ENCODE data around the gene TGM1. TPM values are rescaled to one million over a fixed set of nuclear protein-coding genes. Genes with fewer than 3 reads are reported as not detected.
"Not testable (repeated sequence)": the region's sequence is repeated elsewhere in the genome, so short reads cannot be mapped to it uniquely, and the experiment has no call there.

The TGM1 gene
- total and polyA plus RNA-seq, 4 donors, result 0.28 to 1.5 (median 0.76) TPM

GRCh38 chr14:24224618-24225071, 38.3 kb downstream of the TGM1 start:
- no peak for DNase-seq (ENCODE audit: low spot score)

GRCh38 chr14:24222987-24223386, 40.0 kb downstream of the TGM1 start:
- DNase-seq (ENCODE audit: low spot score); H3K4me3 ChIP-seq (ENCODE audit: low read depth in 1 of 3, low read length in 3 of 3): not testable (repeated sequence)
- 99% methylated on average over 4 of the region's 4 CpGs for WGBS

More at GRCh38 chr14:24224618-24225071, 38.3 kb downstream of the TGM1 start:
- H3K36me3 ChIP-seq (ENCODE audit: control insufficient read depth in 4 of 4, insufficient read depth in 3 of 4, low read depth in 1 of 4, low read length in 3 of 4), result peaks cover 0 to 4% (median 2%) of the 10 kb centered on the region in 4 donors
- peaks cover 0 to 5% (median 4%) of the 10 kb centered on the region in 4 donors for H3K4me1 ChIP-seq (ENCODE audit: control insufficient read depth in 4 of 4, insufficient read depth in 4 of 4, low read length in 3 of 4)
- WGBS, result 95% methylated on average over 7 of the region's 7 CpGs
- no peak for TF ChIP-seq CTCF (IDR thresholded peaks at IDR 0.05; ENCODE audit: low read depth, low read length, missing input control)
- TF ChIP-seq HNF4A (conservative IDR thresholded peaks at IDR 0.05), result no peak
- TF ChIP-seq FOXA1 (IDR thresholded peaks at IDR 0.05), result no peak
- TF ChIP-seq YY1 (IDR thresholded peaks at IDR 0.05), result no peak
- TF ChIP-seq FOXA2 (IDR thresholded peaks at IDR 0.05), result no peak
- no peak for TF ChIP-seq ATF3 (IDR thresholded peaks at IDR 0.05)
- TF ChIP-seq, protein P1, sequence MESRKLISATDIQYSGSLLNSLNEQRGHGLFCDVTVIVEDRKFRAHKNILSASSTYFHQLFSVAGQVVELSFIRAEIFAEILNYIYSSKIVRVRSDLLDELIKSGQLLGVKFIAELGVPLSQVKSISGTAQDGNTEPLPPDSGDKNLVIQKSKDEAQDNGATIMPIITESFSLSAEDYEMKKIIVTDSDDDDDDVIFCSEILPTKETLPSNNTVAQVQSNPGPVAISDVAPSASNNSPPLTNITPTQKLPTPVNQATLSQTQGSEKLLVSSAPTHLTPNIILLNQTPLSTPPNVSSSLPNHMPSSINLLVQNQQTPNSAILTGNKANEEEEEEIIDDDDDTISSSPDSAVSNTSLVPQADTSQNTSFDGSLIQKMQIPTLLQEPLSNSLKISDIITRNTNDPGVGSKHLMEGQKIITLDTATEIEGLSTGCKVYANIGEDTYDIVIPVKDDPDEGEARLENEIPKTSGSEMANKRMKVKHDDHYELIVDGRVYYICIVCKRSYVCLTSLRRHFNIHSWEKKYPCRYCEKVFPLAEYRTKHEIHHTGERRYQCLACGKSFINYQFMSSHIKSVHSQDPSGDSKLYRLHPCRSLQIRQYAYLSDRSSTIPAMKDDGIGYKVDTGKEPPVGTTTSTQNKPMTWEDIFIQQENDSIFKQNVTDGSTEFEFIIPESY (IDR thresholded peaks at IDR 0.05), result no peak
- no peak for TF ChIP-seq HNF4G (IDR thresholded peaks at IDR 0.05)
- no peak for TF ChIP-seq TAF1 (conservative IDR thresholded peaks at IDR 0.05)
- TF ChIP-seq RAD21 (IDR thresholded peaks at IDR 0.05), result no peak
- TF ChIP-seq SP1 (IDR thresholded peaks at IDR 0.05), result no peak
- no peak overlapping the region for H3K4me3 ChIP-seq (ENCODE audit: low read depth in 1 of 3, low read length in 3 of 3)
- H3K27me3 ChIP-seq (ENCODE audit: control insufficient read depth in 4 of 4, insufficient read depth in 4 of 4, low read length in 3 of 4), result no peaks in the 10 kb centered on the region
- H3K9me3 ChIP-seq (ENCODE audit: control insufficient read depth in 4 of 4, low read length in 3 of 4), result no peaks in the 10 kb centered on the region
- no peak overlapping the region for H3K27ac ChIP-seq (ENCODE audit: low read depth in 1 of 2, low read length in 2 of 2)
- no peak overlapping the region for H3K9ac ChIP-seq (ENCODE audit: low read depth in 1 of 2, low read length in 2 of 2)

GRCh38 chr14:24219521-24219920, 43.5 kb downstream of the TGM1 start:
- TF ChIP-seq, protein P2, sequence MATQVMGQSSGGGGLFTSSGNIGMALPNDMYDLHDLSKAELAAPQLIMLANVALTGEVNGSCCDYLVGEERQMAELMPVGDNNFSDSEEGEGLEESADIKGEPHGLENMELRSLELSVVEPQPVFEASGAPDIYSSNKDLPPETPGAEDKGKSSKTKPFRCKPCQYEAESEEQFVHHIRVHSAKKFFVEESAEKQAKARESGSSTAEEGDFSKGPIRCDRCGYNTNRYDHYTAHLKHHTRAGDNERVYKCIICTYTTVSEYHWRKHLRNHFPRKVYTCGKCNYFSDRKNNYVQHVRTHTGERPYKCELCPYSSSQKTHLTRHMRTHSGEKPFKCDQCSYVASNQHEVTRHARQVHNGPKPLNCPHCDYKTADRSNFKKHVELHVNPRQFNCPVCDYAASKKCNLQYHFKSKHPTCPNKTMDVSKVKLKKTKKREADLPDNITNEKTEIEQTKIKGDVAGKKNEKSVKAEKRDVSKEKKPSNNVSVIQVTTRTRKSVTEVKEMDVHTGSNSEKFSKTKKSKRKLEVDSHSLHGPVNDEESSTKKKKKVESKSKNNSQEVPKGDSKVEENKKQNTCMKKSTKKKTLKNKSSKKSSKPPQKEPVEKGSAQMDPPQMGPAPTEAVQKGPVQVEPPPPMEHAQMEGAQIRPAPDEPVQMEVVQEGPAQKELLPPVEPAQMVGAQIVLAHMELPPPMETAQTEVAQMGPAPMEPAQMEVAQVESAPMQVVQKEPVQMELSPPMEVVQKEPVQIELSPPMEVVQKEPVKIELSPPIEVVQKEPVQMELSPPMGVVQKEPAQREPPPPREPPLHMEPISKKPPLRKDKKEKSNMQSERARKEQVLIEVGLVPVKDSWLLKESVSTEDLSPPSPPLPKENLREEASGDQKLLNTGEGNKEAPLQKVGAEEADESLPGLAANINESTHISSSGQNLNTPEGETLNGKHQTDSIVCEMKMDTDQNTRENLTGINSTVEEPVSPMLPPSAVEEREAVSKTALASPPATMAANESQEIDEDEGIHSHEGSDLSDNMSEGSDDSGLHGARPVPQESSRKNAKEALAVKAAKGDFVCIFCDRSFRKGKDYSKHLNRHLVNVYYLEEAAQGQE (IDR thresholded peaks at IDR 0.05), result no peak
- TF ChIP-seq HNF4G (IDR thresholded peaks at IDR 0.05), result no peak
- TF ChIP-seq RAD21 (IDR thresholded peaks at IDR 0.05), result no peak
- TF ChIP-seq, protein P1 (IDR thresholded peaks at IDR 0.05), result no peak
- no peak for TF ChIP-seq HNF4A (conservative IDR thresholded peaks at IDR 0.05)
- no peak for TF ChIP-seq RXRA (IDR thresholded peaks at IDR 0.05)
- TF ChIP-seq GABPA (IDR thresholded peaks at IDR 0.05 in 1 of 2, conservative IDR thresholded peaks at IDR 0.05 in 1 of 2), result no peak
- Histone ChIP-seq H3K36me3 (ENCODE audit: control insufficient read depth in 4 of 4, insufficient read depth in 3 of 4, low read depth in 1 of 4, low read length in 3 of 4) (peaks cover 0 to 5% (median under 1%) of the 10 kb centered on the region in 4 donors), H3K4me1 (ENCODE audit: control insufficient read depth in 4 of 4, insufficient read depth in 4 of 4, low read length in 3 of 4) (peaks cover 0 to 12% (median 6%) of the 10 kb centered on the region in 4 donors), H3K9me3 (ENCODE audit: control insufficient read depth in 4 of 4, low read length in 3 of 4) (no peaks in the 10 kb centered on the region), H3K9ac (ENCODE audit: low read depth in 1 of 2, low read length in 2 of 2) (no peak overlapping the region), H3K4me3 (ENCODE audit: low read depth in 1 of 3, low read length in 3 of 3) (no peak overlapping the region), H3K27me3 (ENCODE audit: control insufficient read depth in 4 of 4, insufficient read depth in 4 of 4, low read length in 3 of 4) (no peaks in the 10 kb centered on the region), H3K27ac (ENCODE audit: low read depth in 1 of 2, low read length in 2 of 2) (no peak overlapping the region)
- WGBS, result 63% methylated on average over 3 of the region's 3 CpGs
- DNase-seq (ENCODE audit: low spot score), result no peak

More at GRCh38 chr14:24222987-24223386, 40.0 kb downstream of the TGM1 start:
- H3K9ac ChIP-seq (ENCODE audit: low read depth in 1 of 2, low read length in 2 of 2); H3K27me3 ChIP-seq (ENCODE audit: control insufficient read depth in 4 of 4, insufficient read depth in 4 of 4, low read length in 3 of 4); H3K36me3 ChIP-seq (ENCODE audit: control insufficient read depth in 4 of 4, insufficient read depth in 3 of 4, low read depth in 1 of 4, low read length in 3 of 4); H3K9me3 ChIP-seq (ENCODE audit: control insufficient read depth in 4 of 4, low read length in 3 of 4); H3K27ac ChIP-seq (ENCODE audit: low read depth in 1 of 2, low read length in 2 of 2); H3K4me1 ChIP-seq (ENCODE audit: control insufficient read depth in 4 of 4, insufficient read depth in 4 of 4, low read length in 3 of 4): not testable (repeated sequence)

All from liver (tissue), 9 donors.